ENCODE measurements around the gene HGFAC.

HGFAC gene

GRCh38 chr4:3416821-3417221, 24.9 kb upstream of the HGFAC start:
- no peak overlapping the region for H3K27ac ChIP-seq
- TF ChIP-seq, protein P1, sequence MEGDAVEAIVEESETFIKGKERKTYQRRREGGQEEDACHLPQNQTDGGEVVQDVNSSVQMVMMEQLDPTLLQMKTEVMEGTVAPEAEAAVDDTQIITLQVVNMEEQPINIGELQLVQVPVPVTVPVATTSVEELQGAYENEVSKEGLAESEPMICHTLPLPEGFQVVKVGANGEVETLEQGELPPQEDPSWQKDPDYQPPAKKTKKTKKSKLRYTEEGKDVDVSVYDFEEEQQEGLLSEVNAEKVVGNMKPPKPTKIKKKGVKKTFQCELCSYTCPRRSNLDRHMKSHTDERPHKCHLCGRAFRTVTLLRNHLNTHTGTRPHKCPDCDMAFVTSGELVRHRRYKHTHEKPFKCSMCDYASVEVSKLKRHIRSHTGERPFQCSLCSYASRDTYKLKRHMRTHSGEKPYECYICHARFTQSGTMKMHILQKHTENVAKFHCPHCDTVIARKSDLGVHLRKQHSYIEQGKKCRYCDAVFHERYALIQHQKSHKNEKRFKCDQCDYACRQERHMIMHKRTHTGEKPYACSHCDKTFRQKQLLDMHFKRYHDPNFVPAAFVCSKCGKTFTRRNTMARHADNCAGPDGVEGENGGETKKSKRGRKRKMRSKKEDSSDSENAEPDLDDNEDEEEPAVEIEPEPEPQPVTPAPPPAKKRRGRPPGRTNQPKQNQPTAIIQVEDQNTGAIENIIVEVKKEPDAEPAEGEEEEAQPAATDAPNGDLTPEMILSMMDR (conservative IDR thresholded peaks at IDR 0.05) = no peak

DNA sequence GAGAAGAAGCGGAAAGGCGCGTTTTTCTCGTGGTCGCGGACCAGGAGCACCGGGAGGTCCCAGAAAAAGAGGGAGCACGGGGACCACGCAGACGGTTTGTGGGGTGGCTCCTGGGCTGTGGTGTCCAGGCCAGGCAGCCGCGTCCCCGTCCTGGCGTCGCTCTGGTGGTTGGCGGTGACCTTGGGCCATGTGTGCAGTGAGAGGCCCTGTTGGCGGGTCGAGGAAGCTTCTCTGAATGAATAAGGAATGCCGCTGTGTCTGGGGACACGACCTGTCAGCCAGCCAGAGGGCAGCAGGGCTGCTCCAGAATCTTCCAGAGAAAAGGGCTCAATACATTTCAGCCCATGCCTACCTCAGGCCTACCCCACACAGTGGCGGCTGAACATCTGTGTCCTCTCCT, 24.3 kb upstream of the HGFAC start:
- TF ChIP-seq, protein P1 (conservative IDR thresholded peaks at IDR 0.05) = no peak
- H3K27ac ChIP-seq = no peak overlapping the region

DNA sequence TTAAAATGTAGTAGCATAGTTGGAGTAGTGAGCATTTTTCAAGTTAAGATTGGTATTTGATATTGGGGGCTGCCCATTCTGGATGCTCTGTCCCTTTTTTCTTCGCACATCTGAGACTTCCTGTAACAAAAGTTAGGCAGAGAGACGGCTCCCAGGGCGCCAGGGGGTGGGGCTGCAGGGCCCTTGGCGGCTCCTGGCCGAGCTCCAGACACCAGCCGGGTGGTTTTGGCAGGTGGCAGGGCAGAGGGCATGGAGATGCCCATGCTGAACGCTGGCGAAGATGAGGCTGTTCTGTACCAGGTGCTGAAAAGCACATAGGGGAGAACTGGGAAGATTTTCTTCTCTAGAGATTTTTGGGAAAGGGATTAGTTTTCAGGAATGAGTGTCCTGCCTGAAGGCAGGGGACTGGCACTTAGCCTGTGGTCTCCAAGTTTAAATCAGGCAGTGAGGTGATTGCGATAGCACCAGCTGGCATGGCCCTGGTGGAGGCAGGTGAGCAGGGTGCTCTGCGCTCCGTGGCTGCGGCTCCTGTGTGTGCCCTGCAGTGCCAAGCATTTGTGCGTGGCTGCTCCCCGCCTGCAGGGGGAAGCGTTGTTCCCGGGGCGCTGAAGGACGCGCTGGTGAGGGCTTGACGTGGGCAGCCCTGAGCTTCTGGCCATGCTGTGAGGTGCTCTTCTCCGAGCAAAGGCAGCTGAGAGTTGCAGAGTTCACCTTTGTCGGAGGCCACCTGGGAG, 23.6 kb upstream of the HGFAC start:
- no peak overlapping the region for H3K27ac ChIP-seq
- TF ChIP-seq, protein P1 (conservative IDR thresholded peaks at IDR 0.05) = peak; percentile 30; the same call in 1 of the 2 replicates

GRCh38 chr4:3419836-3420605, 21.7 kb upstream of the HGFAC start:
- H3K27ac ChIP-seq = no peak overlapping the region
- TF ChIP-seq, protein P1 (conservative IDR thresholded peaks at IDR 0.05) = no peak

DNA sequence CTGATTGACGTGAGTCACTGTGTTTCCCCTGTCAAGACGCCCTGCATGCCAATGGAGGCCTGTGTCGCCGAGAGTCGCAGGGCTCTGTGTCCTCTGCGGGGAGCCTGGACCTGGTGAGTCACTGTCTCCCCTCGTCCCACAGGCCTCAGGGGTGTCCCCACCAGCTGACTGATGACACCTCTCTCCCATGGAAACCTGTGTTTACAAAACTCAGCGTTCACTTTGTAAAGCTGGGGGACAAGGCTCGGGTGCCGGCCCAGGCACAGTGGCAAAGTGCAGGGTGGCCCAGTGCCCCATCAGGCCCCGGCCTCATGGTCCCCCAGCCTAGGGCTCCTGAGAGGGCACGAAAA, 21.2 kb upstream of the HGFAC start:
- no peak overlapping the region for H3K27ac ChIP-seq
- TF ChIP-seq, protein P1 (conservative IDR thresholded peaks at IDR 0.05) = no peak

DNA sequence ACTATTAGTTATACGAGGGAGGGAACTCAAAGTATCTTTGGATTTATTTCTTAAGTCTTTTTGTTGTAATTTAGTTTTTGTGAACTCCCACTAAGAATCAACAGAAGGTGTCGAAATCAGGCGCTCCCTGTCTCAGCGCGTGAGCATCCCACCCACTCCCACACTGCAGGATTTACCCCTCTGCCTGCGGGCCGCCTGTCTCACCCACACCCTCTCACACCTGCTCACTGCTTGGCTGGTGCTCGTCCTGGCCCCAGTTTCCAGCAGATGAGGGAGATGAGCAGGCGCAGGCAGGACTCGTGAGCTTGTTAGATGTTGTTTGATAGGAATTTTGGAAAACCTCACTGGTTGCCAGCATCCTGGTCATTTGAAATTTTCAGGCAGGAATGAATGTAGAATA, 20.8 kb upstream of the HGFAC start:
- no peak overlapping the region for H3K27ac ChIP-seq
- TF ChIP-seq, protein P1 (conservative IDR thresholded peaks at IDR 0.05) = no peak

DNA sequence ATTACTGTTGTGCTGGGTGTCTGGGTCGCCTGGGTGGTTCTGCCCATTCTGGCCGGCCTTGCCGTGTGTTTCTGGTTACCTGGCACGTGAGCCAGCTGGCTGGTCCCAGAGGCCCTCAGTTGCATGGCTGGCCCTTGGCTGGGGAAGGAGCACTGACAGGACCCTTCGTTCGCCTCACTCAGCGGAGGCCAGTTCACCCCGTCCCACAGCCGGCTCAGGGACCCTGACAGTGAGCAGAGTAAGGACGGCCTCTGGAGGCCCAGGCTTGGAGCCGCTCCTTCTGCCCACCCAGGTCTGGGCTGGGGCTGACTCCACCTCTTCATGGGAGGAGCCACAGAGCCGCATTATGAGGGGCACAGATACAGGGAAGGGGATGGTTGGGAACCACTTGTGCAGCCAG, 20.3 kb upstream of the HGFAC start:
- H3K27ac ChIP-seq = no peak overlapping the region
- TF ChIP-seq, protein P1 (conservative IDR thresholded peaks at IDR 0.05) = no peak
